Omental fat pad (tissue), 4 donors: ENCODE measurements around the gene MARVELD3. TPM values are rescaled to one million over a fixed set of nuclear protein-coding genes. Genes with fewer than 3 reads are reported as not detected.
"Not testable (repeated sequence)": the region's sequence is repeated elsewhere in the genome, so short reads cannot be mapped to it uniquely, and the experiment has no call there.

Experiments used
- ATAC-seq: fragments of 150-250 bp; one replicate; pipeline ENCODE4 v1.9.1; 2016; ENCODE audit warnings: mild to moderate bottlenecking, moderate library complexity; ENCODE audit not compliant: low FRiP score
- DNase-seq: peaks from one replicate; pipeline ENCODE4 v3.0.0-alpha.2; 2019; ENCODE audit warnings: low spot score
- total RNA-seq, 4 donors: library from RNA; depleted of rRNA; stranded (reverse); fragments of >200 nt; gene quantifications; one replicate each; pipeline ENCODE4 v1.1.0, GENCODE V29; 2016
- TF ChIP-seq, protein P1 (sequence below), 3 donors: fragments of 450-650 bp; IDR thresholded peaks; one replicate each; pipeline ENCODE4 v1.5.1; 2016 to 2017; ENCODE audit warnings: antibody characterized with exemption in 3 of 3, mild to moderate bottlenecking in 3 of 3, moderate library complexity in 2 of 3

Gene MARVELD3
- total RNA-seq, result not detected

- no peak for DNase-seq
- ATAC-seq, result no peak
- TF ChIP-seq, protein P1, sequence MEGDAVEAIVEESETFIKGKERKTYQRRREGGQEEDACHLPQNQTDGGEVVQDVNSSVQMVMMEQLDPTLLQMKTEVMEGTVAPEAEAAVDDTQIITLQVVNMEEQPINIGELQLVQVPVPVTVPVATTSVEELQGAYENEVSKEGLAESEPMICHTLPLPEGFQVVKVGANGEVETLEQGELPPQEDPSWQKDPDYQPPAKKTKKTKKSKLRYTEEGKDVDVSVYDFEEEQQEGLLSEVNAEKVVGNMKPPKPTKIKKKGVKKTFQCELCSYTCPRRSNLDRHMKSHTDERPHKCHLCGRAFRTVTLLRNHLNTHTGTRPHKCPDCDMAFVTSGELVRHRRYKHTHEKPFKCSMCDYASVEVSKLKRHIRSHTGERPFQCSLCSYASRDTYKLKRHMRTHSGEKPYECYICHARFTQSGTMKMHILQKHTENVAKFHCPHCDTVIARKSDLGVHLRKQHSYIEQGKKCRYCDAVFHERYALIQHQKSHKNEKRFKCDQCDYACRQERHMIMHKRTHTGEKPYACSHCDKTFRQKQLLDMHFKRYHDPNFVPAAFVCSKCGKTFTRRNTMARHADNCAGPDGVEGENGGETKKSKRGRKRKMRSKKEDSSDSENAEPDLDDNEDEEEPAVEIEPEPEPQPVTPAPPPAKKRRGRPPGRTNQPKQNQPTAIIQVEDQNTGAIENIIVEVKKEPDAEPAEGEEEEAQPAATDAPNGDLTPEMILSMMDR (IDR thresholded peaks at IDR 0.05), result no peak
Observed at GRCh38 chr16:71626018-71626857, at the start of gene MARVELD3. MARVELD3 (plus strand) TSS chr16:71626184; CDS start chr16:71626230, 46 bp downstream.

- ATAC-seq (no peak), DNase-seq (no peak)
- TF ChIP-seq, protein P1 (IDR thresholded peaks at IDR 0.05), result no peak
Observed at GRCh38 chr16:71576971-71577370, 49.0 kb upstream of the MARVELD3 start, which contains the start of gene TAT. TAT (minus strand) TSS chr16:71577092; CDS start chr16:71576415, 677 bp downstream.

DNA sequence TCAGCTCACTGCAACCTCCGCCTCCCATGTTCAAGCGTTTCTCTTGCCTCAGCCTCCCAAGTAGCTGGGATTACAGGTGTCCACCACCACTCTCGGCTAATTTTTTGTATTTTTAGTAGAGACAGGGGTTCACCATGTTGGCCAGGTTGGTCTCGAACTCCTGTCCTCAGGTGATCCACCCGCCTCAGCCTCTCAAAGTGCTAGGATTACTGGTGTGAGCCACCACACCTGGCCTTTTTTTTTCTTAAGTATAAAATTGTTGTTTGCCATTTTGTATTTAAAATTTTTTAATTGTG is 43.5 kb upstream of the MARVELD3 start:
- not testable (repeated sequence) for ATAC-seq, DNase-seq

DNA sequence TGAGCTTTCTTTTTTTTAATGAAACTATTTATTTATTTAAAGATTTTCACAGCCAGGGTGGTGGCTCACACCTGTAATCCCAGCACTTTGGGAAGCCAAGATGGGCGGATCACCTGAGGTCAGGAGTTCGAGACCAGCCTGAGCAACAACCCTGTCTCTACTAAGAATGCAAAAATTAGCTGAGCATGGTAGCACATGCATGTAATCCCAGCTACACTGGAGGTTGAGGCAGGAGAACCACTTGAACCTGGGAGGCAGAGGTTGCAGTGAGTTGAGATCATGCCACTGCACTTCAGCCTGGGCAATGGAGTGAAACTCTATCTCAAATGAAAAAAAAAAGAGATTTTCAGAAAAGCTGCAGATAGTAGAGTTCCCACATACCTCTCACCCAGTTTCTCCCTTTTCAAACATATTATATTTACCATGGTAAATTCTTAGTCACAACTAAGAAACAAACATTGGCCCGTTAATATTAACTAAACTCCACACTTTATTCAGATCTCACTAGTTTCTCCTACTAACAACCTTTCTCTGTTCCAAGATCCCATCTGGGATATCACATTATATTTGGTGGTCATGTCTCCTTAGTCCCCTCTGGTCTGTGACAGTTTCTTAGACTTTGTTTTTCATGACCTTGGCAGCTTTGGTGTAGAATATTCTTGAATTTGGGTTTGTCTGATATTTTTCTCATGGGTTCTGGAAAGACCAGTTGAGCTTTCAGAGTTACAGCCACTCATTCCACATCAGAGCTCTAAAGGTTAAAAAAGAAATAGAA is 41.3 kb upstream of the MARVELD3 start:
- no peak for DNase-seq
- TF ChIP-seq, protein P1 (IDR thresholded peaks at IDR 0.05), result no peak

DNA sequence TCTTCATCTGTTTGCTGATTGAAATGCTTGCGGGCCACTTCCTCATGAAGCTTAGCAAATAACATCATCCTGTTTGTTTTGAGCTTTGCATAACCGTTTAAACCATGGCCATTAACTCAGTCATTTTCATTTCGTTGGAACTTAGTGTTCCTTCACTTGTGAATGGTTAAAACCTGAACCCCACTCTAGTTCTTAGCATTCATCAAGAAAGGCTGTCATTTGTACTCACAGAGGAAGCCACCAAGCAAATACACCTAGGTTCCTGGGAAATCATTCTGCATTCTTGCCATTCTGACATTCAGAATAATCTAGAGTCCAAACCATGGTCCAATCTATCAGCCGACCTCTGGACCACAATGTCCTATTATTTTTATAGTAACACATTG is 40.7 kb upstream of the MARVELD3 start:
- TF ChIP-seq, protein P1 (IDR thresholded peaks at IDR 0.05), result no peak
- ATAC-seq, result no peak
- no peak for DNase-seq

More for the DNA sequence above, 41.3 kb upstream of the MARVELD3 start:
- no peak for ATAC-seq

DNA sequence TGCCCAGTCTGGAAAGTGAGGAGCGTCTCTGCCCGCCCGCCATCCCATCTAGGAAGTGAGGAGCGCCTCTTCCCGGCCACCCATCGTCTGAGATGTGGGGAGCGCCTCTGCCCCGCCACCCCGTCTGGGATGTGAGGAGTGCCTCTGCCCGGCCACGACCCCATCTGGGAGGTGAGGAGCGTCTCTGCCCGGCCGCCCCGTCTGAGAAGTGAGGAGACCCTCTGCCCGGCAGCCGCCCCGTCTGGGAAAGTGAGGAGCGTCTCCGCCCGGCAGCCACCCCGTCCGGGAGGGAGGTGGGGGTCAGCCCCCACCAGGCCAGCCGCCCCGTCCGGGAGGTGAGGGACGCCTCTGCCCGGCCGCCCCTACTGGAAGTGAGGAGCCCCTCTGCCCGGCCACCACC is 36.6 kb upstream of the MARVELD3 start:
- ATAC-seq, DNase-seq: not testable (repeated sequence)

DNA sequence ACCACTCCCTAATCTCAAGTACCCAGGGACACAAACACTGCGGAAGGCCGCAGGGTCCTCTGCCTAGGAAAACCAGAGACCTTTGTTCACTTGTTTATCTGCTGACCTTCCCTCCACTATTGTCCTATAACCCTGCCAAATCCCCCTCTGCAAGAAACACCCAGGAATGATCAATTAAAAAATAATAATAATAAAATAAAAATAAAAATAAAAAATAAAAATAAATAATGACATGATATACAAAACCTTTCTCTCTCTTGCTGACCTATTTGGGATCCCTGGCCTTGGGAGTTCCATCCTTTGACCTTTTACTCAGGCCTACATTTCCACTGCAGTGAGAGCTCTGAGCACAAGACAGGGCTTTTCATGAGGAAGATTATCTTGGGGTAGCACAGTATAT is 35.9 kb upstream of the MARVELD3 start:
- not testable (repeated sequence) for ATAC-seq, DNase-seq

- ATAC-seq, result no peak
- no peak for DNase-seq
- TF ChIP-seq, protein P1 (IDR thresholded peaks at IDR 0.05), result no peak
Observed at GRCh38 chr16:71590584-71590983, 35.4 kb upstream of the MARVELD3 start.
